Gastrocnemius medialis (tissue), 4 donors: ENCODE measurements around the gene ZNF571. TPM values are rescaled to one million over a fixed set of nuclear protein-coding genes. Genes with fewer than 3 reads are reported as not detected.

ENCODE experiments used
- ATAC-seq, 2 donors: fragments of 150-250 bp; one replicate each; pipeline ENCODE4 v1.9.1; 2016
- DNase-seq, 2 donors: peaks; one replicate each; pipeline ENCODE4 v3.0.0-alpha.2; 2019
- H3K27ac ChIP-seq, 4 donors: fragments of 200-600 bp; sonication (generic); 1 replicate in 1 of 4; 2 replicates in 3 of 4; pipeline ENCODE4 v1.5.1; 2016 to 2018; ENCODE audit warnings: mild to moderate bottlenecking in 2 of 4, moderate library complexity in 1 of 4
- H3K27me3 ChIP-seq, 3 donors: fragments of 200-600 bp; sonication (generic) in 2 of 3; 1 replicate in 1 of 3; 2 replicates in 2 of 3; pipeline versions ENCODE4 v1.5.1 to v1.6.0; 2016 to 2019; ENCODE audit warnings: mild to moderate bottlenecking in 1 of 3, moderate library complexity in 1 of 3
- H3K36me3 ChIP-seq, 2 donors: fragments of 200-600 bp; sonication (generic) in 1 of 2; one replicate each; pipeline ENCODE4 v1.5.1; 2017 to 2018
- H3K4me1 ChIP-seq, 2 donors: fragments of 200-600 bp; sonication (generic) in 1 of 2; one replicate each; pipeline ENCODE4 v1.5.1; 2016 to 2017; ENCODE audit warnings: mild to moderate bottlenecking in 2 of 2
- H3K4me3 ChIP-seq, 4 donors: fragments of 200-600 bp; sonication (generic) in 3 of 4; 1 replicate in 1 of 4; 2 replicates in 3 of 4; pipeline ENCODE4 v1.5.1; 2016 to 2019; ENCODE audit warnings: mild to moderate bottlenecking in 2 of 4
- H3K9me3 ChIP-seq, 3 donors: fragments of 200-600 bp; sonication (generic) in 2 of 3; 1 replicate in 1 of 3; 2 replicates in 2 of 3; pipeline ENCODE4 v1.5.1; 2016 to 2019
- POLR2A ChIP-seq, 2 donors: fragments of 450-650 bp; IDR thresholded peaks; one replicate each; pipeline ENCODE4 v1.6.1; 2017; ENCODE audit warnings: antibody characterized with exemption in 2 of 2, mild to moderate bottlenecking in 2 of 2, moderate library complexity in 2 of 2
- in situ Hi-C, 4 donors: fragments of 200-750 bp; cut with MboI; loops; one replicate each; pipeline versions ENCODE4 v1.15.0 to v1.8.0; 2017; ENCODE audit warnings: low sequenced_read_pairs in 4 of 4
- intact Hi-C: fragments of 100-400 bp; cut with DNase I; formaldehyde crosslinking; loops from one replicate; pipeline ENCODE4 v1.15.1; 2023; ENCODE audit warnings: low total_unique reads
- total RNA-seq, 4 donors: library from RNA; depleted of rRNA; stranded (reverse); fragments of >200 nt; gene quantifications; one replicate each; pipeline versions ENCODE4 v1.1.0 to v1.2.3, GENCODE V29; 2016
- TF ChIP-seq, protein P1 (sequence below), 5 experiments: fragments of 450-650 bp in 3 of 5; fragments of 200-600 bp in 2 of 5; sonication (generic) in 2 of 5; IDR thresholded peaks in 4 of 5; conservative IDR thresholded peaks in 1 of 5; 1 replicate in 4 of 5; 2 replicates in 1 of 5; pipeline ENCODE4 v1.5.1; 2016 to 2019; ENCODE audit warnings: antibody characterized with exemption in 5 of 5, mild to moderate bottlenecking in 3 of 5, moderate library complexity in 3 of 5

Gene ZNF571
- total RNA-seq, 4 donors from 2014 or later, result 1.5 to 2.5 (median 1.8) TPM

GRCh38 chr19:37583340-37583739 is 11.3 kb downstream of the ZNF571 start:
- DNase-seq (no peak), ATAC-seq (no peak)
- Histone ChIP-seq H3K27ac (no peak overlapping the region), H3K4me3 (no peak overlapping the region), H3K4me1 (no peaks in the 10 kb centered on the region), H3K36me3 (peaks cover 10 to 87% of the 10 kb centered on the region in 2 donors), H3K9me3 (peaks cover 0 to 46% (median 8%) of the 10 kb centered on the region in 3 donors), H3K27me3 (no peaks in the 10 kb centered on the region)
- in situ Hi-C loops, result no loop called here
- no peak for TF ChIP-seq POLR2A (IDR thresholded peaks at IDR 0.05)
- TF ChIP-seq, protein P1, sequence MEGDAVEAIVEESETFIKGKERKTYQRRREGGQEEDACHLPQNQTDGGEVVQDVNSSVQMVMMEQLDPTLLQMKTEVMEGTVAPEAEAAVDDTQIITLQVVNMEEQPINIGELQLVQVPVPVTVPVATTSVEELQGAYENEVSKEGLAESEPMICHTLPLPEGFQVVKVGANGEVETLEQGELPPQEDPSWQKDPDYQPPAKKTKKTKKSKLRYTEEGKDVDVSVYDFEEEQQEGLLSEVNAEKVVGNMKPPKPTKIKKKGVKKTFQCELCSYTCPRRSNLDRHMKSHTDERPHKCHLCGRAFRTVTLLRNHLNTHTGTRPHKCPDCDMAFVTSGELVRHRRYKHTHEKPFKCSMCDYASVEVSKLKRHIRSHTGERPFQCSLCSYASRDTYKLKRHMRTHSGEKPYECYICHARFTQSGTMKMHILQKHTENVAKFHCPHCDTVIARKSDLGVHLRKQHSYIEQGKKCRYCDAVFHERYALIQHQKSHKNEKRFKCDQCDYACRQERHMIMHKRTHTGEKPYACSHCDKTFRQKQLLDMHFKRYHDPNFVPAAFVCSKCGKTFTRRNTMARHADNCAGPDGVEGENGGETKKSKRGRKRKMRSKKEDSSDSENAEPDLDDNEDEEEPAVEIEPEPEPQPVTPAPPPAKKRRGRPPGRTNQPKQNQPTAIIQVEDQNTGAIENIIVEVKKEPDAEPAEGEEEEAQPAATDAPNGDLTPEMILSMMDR (IDR thresholded peaks at IDR 0.05 in 4 of 5, conservative IDR thresholded peaks at IDR 0.05 in 1 of 5), result no peak
- intact Hi-C loops, result no loop called here

DNA sequence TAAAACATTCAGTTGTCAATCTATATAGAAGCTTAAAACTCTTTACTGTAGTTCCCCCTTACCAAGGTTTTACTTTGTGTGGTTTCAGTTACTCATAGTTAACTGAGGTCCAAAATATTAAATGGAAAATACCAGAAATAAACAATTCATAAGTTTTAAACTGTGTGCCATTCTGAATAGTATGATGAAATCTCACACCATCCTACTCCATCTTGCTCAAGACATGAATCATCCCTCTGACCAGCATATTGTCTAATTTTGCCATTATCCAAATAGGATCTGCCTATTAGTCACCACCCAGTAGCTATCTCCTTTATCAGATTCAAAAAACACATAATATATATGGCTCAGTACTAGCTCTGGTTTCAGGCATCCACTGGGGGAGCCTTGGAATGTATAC is 22.4 kb downstream of the ZNF571 start:
- intact Hi-C loops (no loop called here), in situ Hi-C loops (no loop called here)
- Histone ChIP-seq H3K4me1 (no peaks in the 10 kb centered on the region), H3K27me3 (no peaks in the 10 kb centered on the region), H3K27ac (no peak overlapping the region), H3K36me3 (peaks cover 3 to 42% of the 10 kb centered on the region in 2 donors), H3K4me3 (no peak overlapping the region), H3K9me3 (peaks cover 23 to 48% (median 45%) of the 10 kb centered on the region in 3 donors)
- ATAC-seq (no peak), DNase-seq (no peak)
- TF ChIP-seq POLR2A (IDR thresholded peaks at IDR 0.05), result no peak
- TF ChIP-seq, protein P1 (IDR thresholded peaks at IDR 0.05 in 4 of 5, conservative IDR thresholded peaks at IDR 0.05 in 1 of 5), result no peak

- peak overlapping the region in 1 of 4 donors; percentile 22 for H3K4me3 ChIP-seq
- no peaks in the 10 kb centered on the region for H3K27me3 ChIP-seq
- peaks cover 9 to 97% of the 10 kb centered on the region in 2 donors for H3K36me3 ChIP-seq
- no peak overlapping the region for H3K27ac ChIP-seq
- intact Hi-C loops (no loop called here), in situ Hi-C loops (no loop called here)
- ATAC-seq, result no peak
- no peaks in the 10 kb centered on the region for H3K4me1 ChIP-seq
- TF ChIP-seq POLR2A (IDR thresholded peaks at IDR 0.05), result no peak
- TF ChIP-seq, protein P1 (IDR thresholded peaks at IDR 0.05 in 4 of 5, conservative IDR thresholded peaks at IDR 0.05 in 1 of 5), result no peak
- no peak for DNase-seq
- peaks cover 49 to 98% (median 84%) of the 10 kb centered on the region in 3 donors for H3K9me3 ChIP-seq
Observed at GRCh38 chr19:37565370-37565669, 29.3 kb downstream of the ZNF571 start.

DNA sequence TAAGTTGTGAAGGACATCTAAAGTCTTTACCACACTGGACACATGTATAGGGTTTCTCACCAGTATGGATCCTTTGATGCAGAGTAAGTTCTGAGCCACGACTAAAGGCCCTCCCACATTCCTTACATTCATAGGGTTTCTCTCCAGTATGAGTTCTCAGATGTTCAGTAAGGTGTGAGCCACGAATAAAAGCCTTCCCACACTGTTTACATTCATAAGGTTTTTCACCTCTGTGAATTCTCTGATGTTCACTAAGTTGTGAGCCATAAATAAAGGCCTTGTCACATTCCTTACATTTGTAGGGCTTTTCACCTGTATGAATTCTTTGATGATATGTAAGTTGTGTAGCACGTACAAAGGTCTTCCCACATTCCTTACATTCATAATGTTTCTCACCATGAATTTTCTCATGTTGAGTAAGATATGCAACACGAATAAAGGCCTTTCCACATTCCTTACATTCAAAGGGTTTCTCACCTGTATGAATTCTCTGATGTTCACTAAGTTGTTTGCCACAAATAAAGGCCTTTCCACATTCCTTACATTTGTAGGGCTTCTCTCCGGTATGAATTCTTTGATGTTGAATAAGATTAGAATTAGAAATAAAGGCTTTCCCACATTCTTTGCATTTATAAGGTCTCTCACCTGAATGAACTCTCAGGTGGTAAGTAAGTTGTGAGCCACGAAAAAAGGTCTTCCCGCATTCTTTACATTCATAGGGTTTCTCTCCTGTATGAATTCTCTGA is 29.8 kb downstream of the ZNF571 start:
- H3K9me3 ChIP-seq, result peaks cover 49 to 98% (median 82%) of the 10 kb centered on the region in 3 donors
- peak overlapping the region in 2 of 4 donors; percentile 5 to 27 for H3K4me3 ChIP-seq

More for the DNA sequence above, 29.8 kb downstream of the ZNF571 start:
- DNase-seq (no peak), ATAC-seq (no peak)
- Histone ChIP-seq H3K27ac (no peak overlapping the region), H3K4me1 (no peaks in the 10 kb centered on the region), H3K27me3 (no peaks in the 10 kb centered on the region), H3K36me3 (peaks cover 9 to 96% of the 10 kb centered on the region in 2 donors)
- intact Hi-C loops (no loop called here), in situ Hi-C loops (no loop called here)
- TF ChIP-seq, protein P1 (IDR thresholded peaks at IDR 0.05 in 4 of 5, conservative IDR thresholded peaks at IDR 0.05 in 1 of 5), result no peak
- no peak for TF ChIP-seq POLR2A (IDR thresholded peaks at IDR 0.05)
